IMR-90 (cell line): ENCODE data around the gene ARHGAP10. TPM values are rescaled to one million over a fixed set of nuclear protein-coding genes. Genes with fewer than 3 reads are reported as not detected.

Experiments
- ATAC-seq: fragments of 200-7000 bp; cut with Tn5 transposase; 2 replicates; pipeline ENCODE4 v1.9.1; 2020; ENCODE audit warnings: low read depth, mild to moderate bottlenecking, moderate library complexity
- BruUV-seq: library from RNA; stranded (reverse); fragments of 400-500 nt; replicated peaks from 2 replicates; lab custom pipeline; 2021; lab: Mats Ljungman, UMichigan
- CTCF ChIA-PET: fragments of 300-600 bp; formaldehyde crosslinking; extraction: SDS; loops from one replicate; lab custom pipeline; 2021; ENCODE audit warnings: antibody characterized with exemption; lab: Yijun Ruan, JAX
- POLR2A ChIA-PET: fragments of 300-600 bp; sonication (Branson Sonifier 250); formaldehyde crosslinking; loops from one replicate; lab custom pipeline; 2022; ENCODE audit warnings: antibody characterized with exemption; ENCODE audit not compliant: unreplicated experiment; lab: Charles Lee
- DNase-seq: peaks from one replicate; pipeline ENCODE4 v3.0.0; 2013
- H2AFZ ChIP-seq: replicated peaks from 2 replicates; pipeline ENCODE3; 2013; ENCODE audit warnings: low read length, mild to moderate bottlenecking; ENCODE audit not compliant: poor library complexity
- H2AK5ac ChIP-seq: 2 replicates; pipeline ENCODE4 v1.6.1; 2013; ENCODE audit warnings: low read depth, low read length, inconsistent platforms
- H2AK9ac ChIP-seq: replicated peaks from 2 replicates; pipeline ENCODE3; 2013; ENCODE audit warnings: mild to moderate bottlenecking, low read depth, low read length, moderate library complexity; ENCODE audit not compliant: poor library complexity
- H2BK120ac ChIP-seq: 2 replicates; pipeline ENCODE4 v1.6.1; 2013; ENCODE audit warnings: low read depth, low read length, inconsistent platforms
- H2BK15ac ChIP-seq: 3 replicates; pipeline ENCODE4 v1.6.1; 2013; ENCODE audit warnings: low read depth, low read length, inconsistent platforms
- H2BK20ac ChIP-seq: 2 replicates; pipeline ENCODE4 v1.6.1; 2013; ENCODE audit warnings: low read depth, mild to moderate bottlenecking, inconsistent platforms, low read length, moderate library complexity
- H2BK5ac ChIP-seq: 2 replicates; pipeline ENCODE4 v1.6.1; 2013; ENCODE audit warnings: mild to moderate bottlenecking, low read depth, low read length, inconsistent platforms; ENCODE audit not compliant: poor library complexity, severe bottlenecking
- H3K14ac ChIP-seq: replicated peaks from 2 replicates; pipeline ENCODE4 v1.6.1; 2013; ENCODE audit warnings: low read depth, low read length, inconsistent platforms
- H3K18ac ChIP-seq: 2 replicates; pipeline ENCODE4 v1.6.1; 2013; ENCODE audit warnings: low read depth, low read length, control low read depth
- H3K23ac ChIP-seq: 2 replicates; pipeline ENCODE4 v1.6.1; 2013; ENCODE audit warnings: low read depth, low read length, inconsistent platforms
- H3K27ac ChIP-seq: 2 replicates; pipeline ENCODE4 v1.5.1; 2013; ENCODE audit warnings: mild to moderate bottlenecking, control low read depth, low read length; ENCODE audit not compliant: insufficient read depth
- H3K27me3 ChIP-seq: 2 replicates; pipeline ENCODE4 v1.6.1; 2013; ENCODE audit warnings: low read length; ENCODE audit not compliant: control insufficient read depth, insufficient read depth
- H3K36me3 ChIP-seq: 2 replicates; pipeline ENCODE4 v1.6.1; 2013; ENCODE audit warnings: low read length, mixed read lengths; ENCODE audit not compliant: control insufficient read depth, insufficient read depth
- H3K4ac ChIP-seq: 2 replicates; pipeline ENCODE4 v1.6.1; 2013; ENCODE audit warnings: low read depth, low read length, inconsistent platforms
- H3K4me1 ChIP-seq: 2 replicates; pipeline ENCODE4 v1.6.1; 2013; ENCODE audit warnings: low read length, mixed read lengths; ENCODE audit not compliant: control insufficient read depth, insufficient read depth
- H3K4me2 ChIP-seq: 2 replicates; pipeline ENCODE4 v1.6.1; 2013; ENCODE audit warnings: low read depth, mild to moderate bottlenecking, control low read depth, low read length, moderate library complexity
- H3K4me3 ChIP-seq: 2 replicates; pipeline ENCODE4 v1.5.1; 2013; ENCODE audit warnings: low read depth, mild to moderate bottlenecking, control low read depth, low read length, moderate library complexity; ENCODE audit not compliant: insufficient read depth
- H3K56ac ChIP-seq: 2 replicates; pipeline ENCODE4 v1.6.1; 2013; ENCODE audit warnings: low read length, inconsistent platforms; ENCODE audit not compliant: insufficient read depth; ENCODE audit errors: extremely low read depth
- H3K79me1 ChIP-seq, 2 experiments: 2 replicates each; pipeline ENCODE4 v1.6.1; 2013; ENCODE audit warnings: low read length in 2 of 2, inconsistent platforms in 1 of 2, low read depth in 1 of 2
- H3K9ac ChIP-seq: 2 replicates; pipeline ENCODE4 v1.6.1; 2013; ENCODE audit warnings: low read depth, low read length, control low read depth
- H3K9me1 ChIP-seq: 2 replicates; pipeline ENCODE4 v1.6.1; 2013; ENCODE audit warnings: low read length, inconsistent platforms; ENCODE audit not compliant: insufficient read depth
- H3K9me3 ChIP-seq: 2 replicates; pipeline ENCODE4 v1.6.1; 2013; ENCODE audit warnings: low read length; ENCODE audit not compliant: control insufficient read depth, insufficient read depth
- H4K20me1 ChIP-seq: 2 replicates; pipeline ENCODE4 v1.6.1; 2013; ENCODE audit warnings: low read length, inconsistent platforms; ENCODE audit not compliant: insufficient read depth
- H4K5ac ChIP-seq: 2 replicates; pipeline ENCODE4 v1.6.1; 2013; ENCODE audit warnings: mild to moderate bottlenecking, low read depth, low read length, control low read depth
- H4K8ac ChIP-seq, 2 experiments: 2 replicates each; pipeline ENCODE4 v1.6.1; 2013; ENCODE audit warnings: low read depth in 2 of 2, low read length in 2 of 2, control low read depth in 1 of 2, inconsistent platforms in 1 of 2
- H4K91ac ChIP-seq: 2 replicates; pipeline ENCODE4 v1.6.1; 2013; ENCODE audit warnings: low read depth, low read length, inconsistent platforms; ENCODE audit not compliant: insufficient read depth
- CEBPB ChIP-seq: IDR thresholded peaks from 2 replicates; pipeline ENCODE4 v1.6.1; 2012; ENCODE audit warnings: low read depth, low read length, improper control_type of control experiment
- CHD1 ChIP-seq: IDR thresholded peaks from 2 replicates; pipeline ENCODE4 v1.6.1; 2012; ENCODE audit warnings: low read depth, low read length, improper control_type of control experiment
- FOS ChIP-seq: fragments of 150-350 bp; IDR thresholded peaks from 2 replicates; pipeline ENCODE4 v1.6.1; 2016; ENCODE audit warnings: low read depth, low read length
- MAZ ChIP-seq: IDR thresholded peaks from 2 replicates; pipeline ENCODE4 v1.6.1; 2012; ENCODE audit warnings: low read depth, mild to moderate bottlenecking, low read length, improper control_type of control experiment, moderate library complexity, borderline replicate concordance
- MXI1 ChIP-seq: IDR thresholded peaks from 2 replicates; pipeline ENCODE4 v1.6.1; 2012; ENCODE audit warnings: low read depth, mild to moderate bottlenecking, low read length, moderate library complexity, borderline replicate concordance
- POLR2A ChIP-seq: IDR thresholded peaks from 2 replicates; pipeline ENCODE4 v1.6.1; 2012; ENCODE audit warnings: mild to moderate bottlenecking, low read depth, low read length
- RAD21 ChIP-seq: IDR thresholded peaks from 2 replicates; pipeline ENCODE4 v1.6.1; 2012; ENCODE audit warnings: low read length, improper control_type of control experiment
- RCOR1 ChIP-seq: IDR thresholded peaks from 2 replicates; pipeline ENCODE4 v1.6.1; 2012; ENCODE audit warnings: mild to moderate bottlenecking, low read length, improper control_type of control experiment; ENCODE audit not compliant: insufficient replicate concordance
- RFX5 ChIP-seq: IDR thresholded peaks from 2 replicates; pipeline ENCODE4 v1.8.0; 2012; ENCODE audit warnings: low read depth, mild to moderate bottlenecking, low read length, moderate library complexity
- SMC3 ChIP-seq: fragments of 150-350 bp; IDR thresholded peaks from 2 replicates; pipeline ENCODE4 v1.6.1; 2016; ENCODE audit warnings: low read depth, mild to moderate bottlenecking, antibody characterized with exemption, low read length, moderate library complexity
- USF2 ChIP-seq: fragments of 150-350 bp; IDR thresholded peaks from 2 replicates; pipeline ENCODE4 v1.6.1; 2017; ENCODE audit warnings: mild to moderate bottlenecking, antibody characterized with exemption, low read length, low read depth
- WGBS, 2 experiments: methylation state at CpG; one replicate each; pipeline versions ENCODE4 v1.1.5 to v1.1.7; 2013; ENCODE audit warnings: missing lambda C conversion rate in 2 of 2; ENCODE audit not compliant: insufficient read length in 1 of 2; ENCODE audit errors: extremely low coverage in 2 of 2; 5-methylcytosine and 5-hydroxymethylcytosine counted together
- dilution Hi-C: fragments of 300-500 bp; cut with HindIII; formaldehyde crosslinking; loops from one replicate; pipeline ENCODE4 v1.14.3; 2018; ENCODE audit warnings: low sequenced_read_pairs; ENCODE audit not compliant: unreplicated experiment
- in situ Hi-C: fragments of 300-500 bp; cut with MboI; formaldehyde crosslinking; loops from 3 replicates; pipeline ENCODE4 v1.14.3; 2019; ENCODE audit warnings: low sequenced_read_pairs, inconsistent platforms, mixed read lengths
- intact Hi-C: fragments of 100-400 bp; cut with micrococcal nuclease; formaldehyde crosslinking; loops from 2 replicates; pipeline ENCODE4 v1.10.0; 2022
- polyA plus RNA-seq, 3 experiments: library from polyadenylated mRNA; depleted of rRNA; stranded (reverse); fragments of >200 nt; gene quantifications; 2 replicates each; pipeline ENCODE4 v1.2.3, GENCODE V29; 2012; ENCODE audit warnings: low replicate concordance in 1 of 3
- total RNA-seq: library from RNA; depleted of rRNA; stranded (reverse); fragments of >200 nt; gene quantifications from 2 replicates; pipeline ENCODE4 v1.2.3, GENCODE V29; 2012
- TF ChIP-seq, protein P1 (sequence below): conservative IDR thresholded peaks from 2 replicates; pipeline ENCODE4 v1.5.1; 2012; ENCODE audit warnings: mild to moderate bottlenecking, low read depth, low read length, improper control_type of control experiment

Gene ARHGAP10
- total and polyA plus RNA-seq, 2 of the 4 experiments (the other 2 are of a cell fraction), result 27.1 to 29.4 TPM

DNA sequence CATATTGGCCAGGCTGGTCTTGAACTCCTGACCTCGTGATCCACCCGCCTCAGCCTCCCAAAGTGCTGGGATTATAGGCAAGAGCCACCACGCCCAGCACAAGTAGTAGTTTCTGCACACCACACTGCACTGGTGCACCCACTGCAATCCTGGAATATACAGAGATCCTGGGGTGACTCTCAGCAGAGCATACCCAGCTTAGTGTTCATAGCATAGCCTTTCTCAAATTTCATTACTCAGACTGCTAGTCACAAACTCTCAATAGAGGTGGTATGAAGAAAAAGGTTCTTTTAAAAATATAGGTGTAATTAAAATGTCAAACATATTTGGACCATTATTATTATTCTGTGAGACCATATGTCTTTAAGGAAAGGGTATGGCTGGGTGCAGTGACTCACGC, 6.2 kb upstream of the ARHGAP10 start:
- no peak overlapping the region for H3K23ac ChIP-seq
- no peak overlapping the region for H2AK5ac ChIP-seq
- no peak overlapping the region for H3K56ac ChIP-seq
- POLR2A ChIA-PET, result no interaction called here
- in situ Hi-C loops, result no loop called here
- no peak overlapping the region for H3K18ac ChIP-seq
- H2BK5ac ChIP-seq, result no peak overlapping the region
- no peaks in the 10 kb centered on the region for H3K36me3 ChIP-seq
- H3K9ac ChIP-seq, result no peak overlapping the region
- no peaks in the 10 kb centered on the region for H4K20me1 ChIP-seq
- no peak overlapping the region for H2BK20ac ChIP-seq
- H3K9me3 ChIP-seq, result no peaks in the 10 kb centered on the region
- H3K4me2 ChIP-seq, result no peak overlapping the region
- no peak overlapping the region for H2BK15ac ChIP-seq
- intact Hi-C loops, result no loop called here
- DNase-seq (peak; percentile 75), ATAC-seq (peak; percentile 87)
- WGBS, 2 experiments, result 100% methylated on average over 2 of the region's 4 CpGs; no CpG with 5 or more reads in 1 of the 2 experiments
- H3K14ac ChIP-seq, result no peak overlapping the region
- H3K4ac ChIP-seq, result no peak overlapping the region
- H3K4me3 ChIP-seq, result no peak overlapping the region
- H2AK9ac ChIP-seq, result no peak overlapping the region
- CTCF ChIA-PET, result no interaction called here
- H3K27me3 ChIP-seq, result no peaks in the 10 kb centered on the region
- no peak overlapping the region for H4K5ac ChIP-seq
- H3K4me1 ChIP-seq, result no peaks in the 10 kb centered on the region; the same call in 1 of the 2 replicates
- no peaks in the 10 kb centered on the region for H3K79me1 ChIP-seq
- no peak overlapping the region for H2AFZ ChIP-seq
- H4K91ac ChIP-seq, result no peak overlapping the region
- peaks cover 3% of the 10 kb centered on the region for H3K9me1 ChIP-seq
- no TSS peak for BruUV-seq
- dilution Hi-C loops, result no loop called here
- no peak overlapping the region for H2BK120ac ChIP-seq
- no peak overlapping the region for H4K8ac ChIP-seq
- TF ChIP-seq SMC3 (no peak), USF2 (no peak), RAD21 (no peak), POLR2A (no peak), CEBPB (no peak), MAZ (no peak), RFX5 (no peak), RCOR1 (no peak), CHD1 (no peak), MXI1 (no peak), FOS (no peak)
- TF ChIP-seq, protein P1, sequence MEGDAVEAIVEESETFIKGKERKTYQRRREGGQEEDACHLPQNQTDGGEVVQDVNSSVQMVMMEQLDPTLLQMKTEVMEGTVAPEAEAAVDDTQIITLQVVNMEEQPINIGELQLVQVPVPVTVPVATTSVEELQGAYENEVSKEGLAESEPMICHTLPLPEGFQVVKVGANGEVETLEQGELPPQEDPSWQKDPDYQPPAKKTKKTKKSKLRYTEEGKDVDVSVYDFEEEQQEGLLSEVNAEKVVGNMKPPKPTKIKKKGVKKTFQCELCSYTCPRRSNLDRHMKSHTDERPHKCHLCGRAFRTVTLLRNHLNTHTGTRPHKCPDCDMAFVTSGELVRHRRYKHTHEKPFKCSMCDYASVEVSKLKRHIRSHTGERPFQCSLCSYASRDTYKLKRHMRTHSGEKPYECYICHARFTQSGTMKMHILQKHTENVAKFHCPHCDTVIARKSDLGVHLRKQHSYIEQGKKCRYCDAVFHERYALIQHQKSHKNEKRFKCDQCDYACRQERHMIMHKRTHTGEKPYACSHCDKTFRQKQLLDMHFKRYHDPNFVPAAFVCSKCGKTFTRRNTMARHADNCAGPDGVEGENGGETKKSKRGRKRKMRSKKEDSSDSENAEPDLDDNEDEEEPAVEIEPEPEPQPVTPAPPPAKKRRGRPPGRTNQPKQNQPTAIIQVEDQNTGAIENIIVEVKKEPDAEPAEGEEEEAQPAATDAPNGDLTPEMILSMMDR, result no peak
- H3K27ac ChIP-seq, result no peak overlapping the region
